ENCODE results near the gene RNF215. TPM values are rescaled to one million over a fixed set of nuclear protein-coding genes. Genes with fewer than 3 reads are reported as not detected.
A peak's percentile ranks its signal among the peaks of the same experiment; 100 is the strongest.

Gene RNF215
- total and polyA plus RNA-seq, 2 of the 13 experiments (the other 11 are each of a cell fraction or from before 2014, with no cell fraction given), result 5.3 to 6.1 TPM

DNA sequence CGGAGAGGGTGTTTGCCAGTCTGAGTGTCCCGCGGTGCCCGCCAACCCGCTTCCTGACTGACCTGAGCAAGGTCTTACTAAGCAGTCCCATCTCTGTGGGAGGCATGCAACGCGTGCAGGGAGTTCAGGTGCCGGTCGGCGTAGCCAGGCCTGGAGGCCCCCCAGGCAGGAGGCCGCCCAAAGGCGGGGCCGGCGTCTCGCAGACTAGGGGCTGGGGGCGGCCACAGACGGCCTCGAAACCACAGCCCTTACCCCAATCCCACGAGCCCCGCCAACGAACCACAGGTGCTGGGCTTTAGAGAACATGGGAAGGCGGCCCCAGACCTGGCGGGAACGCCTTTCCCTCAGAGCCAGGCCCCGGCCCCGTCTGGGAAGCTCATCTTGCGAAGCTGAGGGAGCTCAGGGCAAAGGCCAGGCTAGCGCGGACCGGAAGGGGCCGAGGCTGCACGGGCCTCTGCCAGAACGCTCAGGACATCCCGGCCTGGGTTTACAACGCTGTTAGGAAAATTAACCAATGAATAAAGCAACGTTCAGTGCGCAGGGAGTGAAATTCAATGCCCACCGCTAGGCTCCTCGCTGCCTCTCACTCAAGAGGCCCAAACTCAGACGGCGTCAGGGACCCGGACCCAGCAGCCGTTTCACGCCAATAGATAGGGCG lies 36.2 kb upstream of the RNF215 start (continued):
- TF ChIP-seq, protein P1, sequence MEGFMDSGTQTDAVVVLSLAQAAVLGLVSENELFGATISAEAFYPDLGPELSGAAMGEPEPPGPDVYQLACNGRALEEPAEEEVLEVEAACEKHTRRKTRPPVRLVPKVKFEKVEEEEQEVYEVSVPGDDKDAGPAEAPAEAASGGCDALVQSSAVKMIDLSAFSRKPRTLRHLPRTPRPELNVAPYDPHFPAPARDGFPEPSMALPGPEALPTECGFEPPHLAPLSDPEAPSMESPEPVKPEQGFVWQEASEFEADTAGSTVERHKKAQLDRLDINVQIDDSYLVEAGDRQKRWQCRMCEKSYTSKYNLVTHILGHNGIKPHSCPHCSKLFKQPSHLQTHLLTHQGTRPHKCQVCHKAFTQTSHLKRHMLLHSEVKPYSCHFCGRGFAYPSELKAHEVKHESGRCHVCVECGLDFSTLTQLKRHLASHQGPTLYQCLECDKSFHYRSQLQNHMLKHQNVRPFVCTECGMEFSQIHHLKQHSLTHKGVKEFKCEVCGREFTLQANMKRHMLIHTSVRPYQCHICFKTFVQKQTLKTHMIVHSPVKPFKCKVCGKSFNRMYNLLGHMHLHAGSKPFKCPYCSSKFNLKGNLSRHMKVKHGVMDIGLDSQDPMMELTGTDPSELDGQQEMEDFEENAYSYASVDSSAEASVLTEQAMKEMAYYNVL (CRISPR knock-in tag; IDR thresholded peaks at IDR 0.05; ENCODE audit: borderline replicate concordance), result peak; percentile 61; the same call in 1 of the 2 replicates
- TF ChIP-seq ZNF557 (CRISPR knock-in tag; IDR thresholded peaks at IDR 0.05) (no peak), ZBTB14 (CRISPR knock-in tag; IDR thresholded peaks at IDR 0.05) (no peak), KAT8 (CRISPR knock-in tag; IDR thresholded peaks at IDR 0.05) (no peak), FOXK2 (IDR thresholded peaks at IDR 0.05) (no peak), ZNF296 (CRISPR knock-in tag; conservative IDR thresholded peaks at IDR 0.05) (no peak), ZNF34 (CRISPR knock-in tag; IDR thresholded peaks at IDR 0.05; ENCODE audit: borderline replicate concordance) (peak; percentile 83; the same call in 1 of the 2 replicates), FOSL1 (CRISPR knock-in tag; IDR thresholded peaks at IDR 0.05; ENCODE audit: borderline replicate concordance) (0 out of 2 replicates have a peak, but pooled peaks have one; percentile 40), FOXO4 (CRISPR knock-in tag; conservative IDR thresholded peaks at IDR 0.05) (0 out of 2 replicates have a peak, but pooled peaks have one; percentile 64), NR3C1 (CRISPR knock-in tag; IDR thresholded peaks at IDR 0.05) (no peak), MXD1 (CRISPR knock-in tag; IDR thresholded peaks at IDR 0.05) (peak; percentile 90)
- TF ChIP-seq, protein P2, sequence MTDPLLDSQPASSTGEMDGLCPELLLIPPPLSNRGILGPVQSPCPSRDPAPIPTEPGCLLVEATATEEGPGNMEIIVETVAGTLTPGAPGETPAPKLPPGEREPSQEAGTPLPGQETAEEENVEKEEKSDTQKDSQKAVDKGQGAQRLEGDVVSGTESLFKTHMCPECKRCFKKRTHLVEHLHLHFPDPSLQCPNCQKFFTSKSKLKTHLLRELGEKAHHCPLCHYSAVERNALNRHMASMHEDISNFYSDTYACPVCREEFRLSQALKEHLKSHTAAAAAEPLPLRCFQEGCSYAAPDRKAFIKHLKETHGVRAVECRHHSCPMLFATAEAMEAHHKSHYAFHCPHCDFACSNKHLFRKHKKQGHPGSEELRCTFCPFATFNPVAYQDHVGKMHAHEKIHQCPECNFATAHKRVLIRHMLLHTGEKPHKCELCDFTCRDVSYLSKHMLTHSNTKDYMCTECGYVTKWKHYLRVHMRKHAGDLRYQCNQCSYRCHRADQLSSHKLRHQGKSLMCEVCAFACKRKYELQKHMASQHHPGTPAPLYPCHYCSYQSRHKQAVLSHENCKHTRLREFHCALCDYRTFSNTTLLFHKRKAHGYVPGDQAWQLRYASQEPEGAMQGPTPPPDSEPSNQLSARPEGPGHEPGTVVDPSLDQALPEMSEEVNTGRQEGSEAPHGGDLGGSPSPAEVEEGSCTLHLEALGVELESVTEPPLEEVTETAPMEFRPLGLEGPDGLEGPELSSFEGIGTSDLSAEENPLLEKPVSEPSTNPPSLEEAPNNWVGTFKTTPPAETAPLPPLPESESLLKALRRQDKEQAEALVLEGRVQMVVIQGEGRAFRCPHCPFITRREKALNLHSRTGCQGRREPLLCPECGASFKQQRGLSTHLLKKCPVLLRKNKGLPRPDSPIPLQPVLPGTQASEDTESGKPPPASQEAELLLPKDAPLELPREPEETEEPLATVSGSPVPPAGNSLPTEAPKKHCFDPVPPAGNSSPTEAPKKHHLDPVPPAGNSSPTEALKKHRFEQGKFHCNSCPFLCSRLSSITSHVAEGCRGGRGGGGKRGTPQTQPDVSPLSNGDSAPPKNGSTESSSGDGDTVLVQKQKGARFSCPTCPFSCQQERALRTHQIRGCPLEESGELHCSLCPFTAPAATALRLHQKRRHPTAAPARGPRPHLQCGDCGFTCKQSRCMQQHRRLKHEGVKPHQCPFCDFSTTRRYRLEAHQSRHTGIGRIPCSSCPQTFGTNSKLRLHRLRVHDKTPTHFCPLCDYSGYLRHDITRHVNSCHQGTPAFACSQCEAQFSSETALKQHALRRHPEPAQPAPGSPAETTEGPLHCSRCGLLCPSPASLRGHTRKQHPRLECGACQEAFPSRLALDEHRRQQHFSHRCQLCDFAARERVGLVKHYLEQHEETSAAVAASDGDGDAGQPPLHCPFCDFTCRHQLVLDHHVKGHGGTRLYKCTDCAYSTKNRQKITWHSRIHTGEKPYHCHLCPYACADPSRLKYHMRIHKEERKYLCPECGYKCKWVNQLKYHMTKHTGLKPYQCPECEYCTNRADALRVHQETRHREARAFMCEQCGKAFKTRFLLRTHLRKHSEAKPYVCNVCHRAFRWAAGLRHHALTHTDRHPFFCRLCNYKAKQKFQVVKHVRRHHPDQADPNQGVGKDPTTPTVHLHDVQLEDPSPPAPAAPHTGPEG (CRISPR knock-in tag; IDR thresholded peaks at IDR 0.05), result peak; percentile 67; the same call in 1 of the 2 replicates
- TF ChIP-seq, protein P3, sequence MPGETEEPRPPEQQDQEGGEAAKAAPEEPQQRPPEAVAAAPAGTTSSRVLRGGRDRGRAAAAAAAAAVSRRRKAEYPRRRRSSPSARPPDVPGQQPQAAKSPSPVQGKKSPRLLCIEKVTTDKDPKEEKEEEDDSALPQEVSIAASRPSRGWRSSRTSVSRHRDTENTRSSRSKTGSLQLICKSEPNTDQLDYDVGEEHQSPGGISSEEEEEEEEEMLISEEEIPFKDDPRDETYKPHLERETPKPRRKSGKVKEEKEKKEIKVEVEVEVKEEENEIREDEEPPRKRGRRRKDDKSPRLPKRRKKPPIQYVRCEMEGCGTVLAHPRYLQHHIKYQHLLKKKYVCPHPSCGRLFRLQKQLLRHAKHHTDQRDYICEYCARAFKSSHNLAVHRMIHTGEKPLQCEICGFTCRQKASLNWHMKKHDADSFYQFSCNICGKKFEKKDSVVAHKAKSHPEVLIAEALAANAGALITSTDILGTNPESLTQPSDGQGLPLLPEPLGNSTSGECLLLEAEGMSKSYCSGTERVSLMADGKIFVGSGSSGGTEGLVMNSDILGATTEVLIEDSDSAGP (CRISPR knock-in tag; IDR thresholded peaks at IDR 0.05; ENCODE audit: borderline replicate concordance), result peak; percentile 88
- TF ChIP-seq, protein P4, sequence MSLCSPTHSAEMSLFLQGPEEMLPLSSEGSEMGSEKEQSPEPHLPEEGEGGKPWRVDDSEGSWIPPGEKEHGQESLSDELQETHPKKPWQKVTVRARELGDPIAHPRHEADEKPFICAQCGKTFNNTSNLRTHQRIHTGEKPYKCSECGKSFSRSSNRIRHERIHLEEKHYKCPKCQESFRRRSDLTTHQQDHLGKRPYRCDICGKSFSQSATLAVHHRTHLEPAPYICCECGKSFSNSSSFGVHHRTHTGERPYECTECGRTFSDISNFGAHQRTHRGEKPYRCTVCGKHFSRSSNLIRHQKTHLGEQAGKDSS (CRISPR knock-in tag; IDR thresholded peaks at IDR 0.05; ENCODE audit: borderline replicate concordance, low read depth), result no peak; the same call in none of the 2 replicates
